GM23338 (cell line): ENCODE data around the gene CAMTA1. TPM values are rescaled to one million over a fixed set of nuclear protein-coding genes. Genes with fewer than 3 reads are reported as not detected.

ENCODE experiments used
- ATAC-seq: fragments of 200-7000 bp; cut with Tn5 transposase; 3 replicates; pipeline ENCODE4 v1.9.1; 2020
- DNase-seq: peaks from one replicate; pipeline ENCODE4 v3.0.0-alpha.2; 2015; ENCODE audit warnings: low spot score
- H2AFZ ChIP-seq: fragments of 200-600 bp; sonication (generic); 2 replicates; pipeline ENCODE4 v1.8.0; 2016; ENCODE audit warnings: antibody characterized with exemption, mild to moderate bottlenecking, moderate library complexity
- H3F3A ChIP-seq: fragments of 200-600 bp; sonication (generic); replicated peaks from 2 replicates; pipeline ENCODE4 v1.8.0; 2017; ENCODE audit warnings: antibody characterized with exemption, mixed run types, low read depth
- H3K27ac ChIP-seq: fragments of 200-600 bp; sonication (generic); 2 replicates; pipeline ENCODE4 v1.6.1; 2016; ENCODE audit warnings: low read depth
- H3K27me3 ChIP-seq: fragments of 200-600 bp; sonication (generic); 2 replicates; pipeline ENCODE4 v1.8.0; 2016; ENCODE audit warnings: mild to moderate bottlenecking, mixed run types, moderate library complexity; ENCODE audit not compliant: insufficient read depth
- H3K36me3 ChIP-seq: fragments of 200-600 bp; sonication (generic); 2 replicates; pipeline ENCODE4 v1.8.0; 2016; ENCODE audit warnings: mild to moderate bottlenecking; ENCODE audit not compliant: insufficient read depth
- H3K4me1 ChIP-seq: fragments of 200-600 bp; sonication (generic); 2 replicates; pipeline ENCODE4 v1.8.0; 2016; ENCODE audit warnings: mild to moderate bottlenecking, moderate library complexity; ENCODE audit not compliant: insufficient read depth
- H3K4me2 ChIP-seq: fragments of 200-600 bp; sonication (generic); 2 replicates; pipeline ENCODE4 v1.7.1; 2017; ENCODE audit warnings: mixed run types
- H3K4me3 ChIP-seq: fragments of 200-600 bp; sonication (generic); 2 replicates; pipeline ENCODE4 v1.6.1; 2016; ENCODE audit warnings: mixed run types
- H3K79me2 ChIP-seq: fragments of 200-600 bp; sonication (generic); replicated peaks from 2 replicates; pipeline ENCODE4 v1.8.0; 2017; ENCODE audit warnings: mild to moderate bottlenecking; ENCODE audit not compliant: insufficient read depth
- H3K9me2 ChIP-seq: fragments of 200-600 bp; sonication (generic); 2 replicates; pipeline ENCODE4 v1.8.0; 2017; ENCODE audit not compliant: insufficient read depth
- H4K20me1 ChIP-seq: fragments of 200-600 bp; sonication (generic); replicated peaks from 2 replicates; pipeline ENCODE4 v1.8.0; 2017; ENCODE audit warnings: mild to moderate bottlenecking; ENCODE audit not compliant: insufficient read depth
- H3K27ac Mint-ChIP-seq: 2 replicates; pipeline ENCODE4 v1.8.0; 2020; ENCODE audit warnings: inconsistent platforms, mild to moderate bottlenecking, moderate library complexity, mixed read lengths
- H3K27me3 Mint-ChIP-seq: 3 replicates; pipeline ENCODE4 v1.8.0; 2022; ENCODE audit warnings: low read depth, mild to moderate bottlenecking, moderate library complexity, mixed read lengths, inconsistent platforms; ENCODE audit not compliant: insufficient read depth, poor library complexity
- H3K36me3 Mint-ChIP-seq: 3 replicates; pipeline ENCODE4 v1.8.0; 2021; ENCODE audit warnings: low read depth, mild to moderate bottlenecking, inconsistent platforms, moderate library complexity, mixed read lengths
- H3K4me1 Mint-ChIP-seq: 3 replicates; pipeline ENCODE4 v1.8.0; 2020; ENCODE audit warnings: mild to moderate bottlenecking, inconsistent platforms, mixed read lengths
- H3K4me3 Mint-ChIP-seq: 3 replicates; pipeline ENCODE4 v1.8.0; 2021; ENCODE audit warnings: moderate library complexity, mild to moderate bottlenecking, inconsistent platforms, mixed read lengths
- H3K9me3 Mint-ChIP-seq: 3 replicates; pipeline ENCODE4 v1.8.0; 2020; ENCODE audit warnings: moderate library complexity, mild to moderate bottlenecking, inconsistent platforms, mixed read lengths
- CREB1 ChIP-seq: fragments of 250-450 bp; sonication (Bioruptor Pico); IDR thresholded peaks from 2 replicates; pipeline ENCODE4 v1.5.0; 2020; ENCODE audit warnings: low read depth, mild to moderate bottlenecking, moderate library complexity
- EZH2 ChIP-seq: fragments of 200-600 bp; sonication (generic); IDR thresholded peaks from one replicate; pipeline ENCODE4 v1.8.0; 2017; ENCODE audit warnings: antibody characterized with exemption, mild to moderate bottlenecking, low read depth; ENCODE audit not compliant: unreplicated experiment
- EZH2phosphoT487 ChIP-seq: fragments of 200-600 bp; sonication (generic); IDR thresholded peaks from one replicate; pipeline ENCODE4 v1.8.1; 2018; ENCODE audit warnings: antibody characterized with exemption; ENCODE audit not compliant: unreplicated experiment
- JUNB ChIP-seq: IDR thresholded peaks from one replicate; pipeline ENCODE4 v1.6.1; 2016; ENCODE audit warnings: antibody characterized with exemption; ENCODE audit not compliant: unreplicated experiment
- NANOG ChIP-seq: IDR thresholded peaks from 2 replicates; pipeline ENCODE4 v1.6.1; 2016; ENCODE audit warnings: antibody characterized with exemption, borderline replicate concordance
- POLR2AphosphoS5 ChIP-seq: IDR thresholded peaks from 2 replicates; pipeline ENCODE4 v1.6.1; 2016; ENCODE audit warnings: antibody characterized with exemption, low read depth
- STAT1 ChIP-seq: IDR thresholded peaks from one replicate; pipeline ENCODE4 v1.6.1; 2016; ENCODE audit warnings: antibody characterized with exemption; ENCODE audit not compliant: unreplicated experiment
- ZNF114 ChIP-seq: fragments of 250-450 bp; sonication (Bioruptor Pico); IDR thresholded peaks from 2 replicates; pipeline ENCODE4 v1.5.0; 2020; ENCODE audit warnings: mild to moderate bottlenecking, moderate library complexity
- ZNF331 ChIP-seq: fragments of 250-450 bp; sonication (Bioruptor Pico); IDR thresholded peaks from 2 replicates; pipeline ENCODE4 v1.5.0; 2020; ENCODE audit warnings: low read depth, mild to moderate bottlenecking, moderate library complexity
- polyA plus RNA-seq: library from polyadenylated mRNA; unstranded; fragments of >200 nt; fragmentation: Nextera tagmentation; extraction: Ambion mirVana; gene quantifications from 2 replicates; pipeline ENCODE4 v1.2.1, GENCODE V29; 2016
- total RNA-seq: library from RNA; depleted of rRNA; stranded (reverse); fragments of >200 nt; shearing (Covaris generic); gene quantifications from 2 replicates; pipeline ENCODE4 v1.2.3, GENCODE V29; 2014
- TF ChIP-seq, protein P1 (sequence below): IDR thresholded peaks from 2 replicates; pipeline ENCODE4 v1.6.1; 2016; ENCODE audit warnings: antibody characterized with exemption
- TF ChIP-seq, protein P2 (sequence below), 2 experiments: fragments of 200-600 bp in 1 of 2; sonication (generic) in 1 of 2; conservative IDR thresholded peaks; 2 replicates each; pipeline versions ENCODE4 v1.5.1 to v1.6.1; 2016 to 2017; ENCODE audit warnings: antibody characterized with exemption in 2 of 2, low read depth in 2 of 2, mild to moderate bottlenecking in 2 of 2, moderate library complexity in 1 of 2
- TF ChIP-seq, protein P3 (sequence below): fragments of 250-450 bp; sonication (Bioruptor Pico); IDR thresholded peaks from 2 replicates; pipeline ENCODE4 v1.5.0; 2020; ENCODE audit warnings: mild to moderate bottlenecking, moderate library complexity
- TF ChIP-seq, protein P4 (sequence below): IDR thresholded peaks from one replicate; pipeline ENCODE4 v1.6.1; 2018; ENCODE audit warnings: antibody characterized with exemption; ENCODE audit not compliant: unreplicated experiment

Gene CAMTA1
- total and polyA plus RNA-seq, 2 experiments from 2014 or later = 115 to 519 TPM

DNA sequence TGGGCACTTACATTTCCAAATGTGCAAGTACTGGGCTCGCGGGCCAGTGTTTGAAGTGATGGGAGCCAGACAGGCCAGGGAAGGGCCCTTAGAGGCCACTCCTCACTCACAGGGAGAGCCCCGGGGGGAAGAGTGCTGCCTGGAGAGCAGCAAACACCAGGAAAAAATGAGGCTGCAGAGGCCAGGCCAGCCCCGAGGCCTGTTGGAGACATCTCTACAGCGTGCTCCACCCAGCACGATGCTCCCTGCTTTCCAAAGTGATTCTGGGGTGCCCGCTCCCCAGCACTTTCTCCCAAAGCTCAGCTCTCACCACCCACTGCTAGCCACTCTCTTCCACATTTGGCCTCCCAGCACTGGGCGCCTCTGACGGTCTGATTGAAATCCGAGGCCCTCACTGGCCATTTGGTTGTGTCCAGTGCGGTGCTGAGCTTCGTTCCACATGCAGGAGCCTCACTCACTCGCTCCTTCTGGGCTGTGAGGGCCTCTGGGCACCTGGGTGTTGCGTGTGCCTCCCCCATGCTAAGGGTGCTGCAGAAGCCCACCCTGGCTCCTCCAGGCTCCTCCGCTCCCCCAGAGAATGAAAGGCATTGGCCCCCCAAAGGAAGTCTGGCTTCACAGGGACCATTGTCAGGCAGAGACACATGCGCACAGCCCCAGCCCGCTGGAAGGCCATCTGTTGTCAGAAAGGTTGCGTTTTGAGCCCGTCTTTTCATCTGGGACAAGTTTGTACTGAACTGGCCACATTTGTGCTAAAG, 600.4 kb downstream of the CAMTA1 start:
- no peak for ATAC-seq
- H2AFZ ChIP-seq = no peak overlapping the region; the same call in 1 of the 2 replicates
- H3K27ac ChIP-seq = no peak overlapping the region
- TF ChIP-seq, protein P1, sequence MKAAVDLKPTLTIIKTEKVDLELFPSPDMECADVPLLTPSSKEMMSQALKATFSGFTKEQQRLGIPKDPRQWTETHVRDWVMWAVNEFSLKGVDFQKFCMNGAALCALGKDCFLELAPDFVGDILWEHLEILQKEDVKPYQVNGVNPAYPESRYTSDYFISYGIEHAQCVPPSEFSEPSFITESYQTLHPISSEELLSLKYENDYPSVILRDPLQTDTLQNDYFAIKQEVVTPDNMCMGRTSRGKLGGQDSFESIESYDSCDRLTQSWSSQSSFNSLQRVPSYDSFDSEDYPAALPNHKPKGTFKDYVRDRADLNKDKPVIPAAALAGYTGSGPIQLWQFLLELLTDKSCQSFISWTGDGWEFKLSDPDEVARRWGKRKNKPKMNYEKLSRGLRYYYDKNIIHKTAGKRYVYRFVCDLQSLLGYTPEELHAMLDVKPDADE = no peak
- TF ChIP-seq, protein P2, sequence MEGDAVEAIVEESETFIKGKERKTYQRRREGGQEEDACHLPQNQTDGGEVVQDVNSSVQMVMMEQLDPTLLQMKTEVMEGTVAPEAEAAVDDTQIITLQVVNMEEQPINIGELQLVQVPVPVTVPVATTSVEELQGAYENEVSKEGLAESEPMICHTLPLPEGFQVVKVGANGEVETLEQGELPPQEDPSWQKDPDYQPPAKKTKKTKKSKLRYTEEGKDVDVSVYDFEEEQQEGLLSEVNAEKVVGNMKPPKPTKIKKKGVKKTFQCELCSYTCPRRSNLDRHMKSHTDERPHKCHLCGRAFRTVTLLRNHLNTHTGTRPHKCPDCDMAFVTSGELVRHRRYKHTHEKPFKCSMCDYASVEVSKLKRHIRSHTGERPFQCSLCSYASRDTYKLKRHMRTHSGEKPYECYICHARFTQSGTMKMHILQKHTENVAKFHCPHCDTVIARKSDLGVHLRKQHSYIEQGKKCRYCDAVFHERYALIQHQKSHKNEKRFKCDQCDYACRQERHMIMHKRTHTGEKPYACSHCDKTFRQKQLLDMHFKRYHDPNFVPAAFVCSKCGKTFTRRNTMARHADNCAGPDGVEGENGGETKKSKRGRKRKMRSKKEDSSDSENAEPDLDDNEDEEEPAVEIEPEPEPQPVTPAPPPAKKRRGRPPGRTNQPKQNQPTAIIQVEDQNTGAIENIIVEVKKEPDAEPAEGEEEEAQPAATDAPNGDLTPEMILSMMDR (conservative IDR thresholded peaks at IDR 0.05; ENCODE audit: low read depth in 2 of 2) = no peak
- TF ChIP-seq STAT1 (no peak), EZH2 (no peak), EZH2phosphoT487 (no peak), JUNB (no peak), POLR2AphosphoS5 (no peak), ZNF114 (CRISPR knock-in tag) (no peak), CREB1 (no peak), NANOG (no peak), ZNF331 (CRISPR knock-in tag) (no peak)
- TF ChIP-seq, protein P3, sequence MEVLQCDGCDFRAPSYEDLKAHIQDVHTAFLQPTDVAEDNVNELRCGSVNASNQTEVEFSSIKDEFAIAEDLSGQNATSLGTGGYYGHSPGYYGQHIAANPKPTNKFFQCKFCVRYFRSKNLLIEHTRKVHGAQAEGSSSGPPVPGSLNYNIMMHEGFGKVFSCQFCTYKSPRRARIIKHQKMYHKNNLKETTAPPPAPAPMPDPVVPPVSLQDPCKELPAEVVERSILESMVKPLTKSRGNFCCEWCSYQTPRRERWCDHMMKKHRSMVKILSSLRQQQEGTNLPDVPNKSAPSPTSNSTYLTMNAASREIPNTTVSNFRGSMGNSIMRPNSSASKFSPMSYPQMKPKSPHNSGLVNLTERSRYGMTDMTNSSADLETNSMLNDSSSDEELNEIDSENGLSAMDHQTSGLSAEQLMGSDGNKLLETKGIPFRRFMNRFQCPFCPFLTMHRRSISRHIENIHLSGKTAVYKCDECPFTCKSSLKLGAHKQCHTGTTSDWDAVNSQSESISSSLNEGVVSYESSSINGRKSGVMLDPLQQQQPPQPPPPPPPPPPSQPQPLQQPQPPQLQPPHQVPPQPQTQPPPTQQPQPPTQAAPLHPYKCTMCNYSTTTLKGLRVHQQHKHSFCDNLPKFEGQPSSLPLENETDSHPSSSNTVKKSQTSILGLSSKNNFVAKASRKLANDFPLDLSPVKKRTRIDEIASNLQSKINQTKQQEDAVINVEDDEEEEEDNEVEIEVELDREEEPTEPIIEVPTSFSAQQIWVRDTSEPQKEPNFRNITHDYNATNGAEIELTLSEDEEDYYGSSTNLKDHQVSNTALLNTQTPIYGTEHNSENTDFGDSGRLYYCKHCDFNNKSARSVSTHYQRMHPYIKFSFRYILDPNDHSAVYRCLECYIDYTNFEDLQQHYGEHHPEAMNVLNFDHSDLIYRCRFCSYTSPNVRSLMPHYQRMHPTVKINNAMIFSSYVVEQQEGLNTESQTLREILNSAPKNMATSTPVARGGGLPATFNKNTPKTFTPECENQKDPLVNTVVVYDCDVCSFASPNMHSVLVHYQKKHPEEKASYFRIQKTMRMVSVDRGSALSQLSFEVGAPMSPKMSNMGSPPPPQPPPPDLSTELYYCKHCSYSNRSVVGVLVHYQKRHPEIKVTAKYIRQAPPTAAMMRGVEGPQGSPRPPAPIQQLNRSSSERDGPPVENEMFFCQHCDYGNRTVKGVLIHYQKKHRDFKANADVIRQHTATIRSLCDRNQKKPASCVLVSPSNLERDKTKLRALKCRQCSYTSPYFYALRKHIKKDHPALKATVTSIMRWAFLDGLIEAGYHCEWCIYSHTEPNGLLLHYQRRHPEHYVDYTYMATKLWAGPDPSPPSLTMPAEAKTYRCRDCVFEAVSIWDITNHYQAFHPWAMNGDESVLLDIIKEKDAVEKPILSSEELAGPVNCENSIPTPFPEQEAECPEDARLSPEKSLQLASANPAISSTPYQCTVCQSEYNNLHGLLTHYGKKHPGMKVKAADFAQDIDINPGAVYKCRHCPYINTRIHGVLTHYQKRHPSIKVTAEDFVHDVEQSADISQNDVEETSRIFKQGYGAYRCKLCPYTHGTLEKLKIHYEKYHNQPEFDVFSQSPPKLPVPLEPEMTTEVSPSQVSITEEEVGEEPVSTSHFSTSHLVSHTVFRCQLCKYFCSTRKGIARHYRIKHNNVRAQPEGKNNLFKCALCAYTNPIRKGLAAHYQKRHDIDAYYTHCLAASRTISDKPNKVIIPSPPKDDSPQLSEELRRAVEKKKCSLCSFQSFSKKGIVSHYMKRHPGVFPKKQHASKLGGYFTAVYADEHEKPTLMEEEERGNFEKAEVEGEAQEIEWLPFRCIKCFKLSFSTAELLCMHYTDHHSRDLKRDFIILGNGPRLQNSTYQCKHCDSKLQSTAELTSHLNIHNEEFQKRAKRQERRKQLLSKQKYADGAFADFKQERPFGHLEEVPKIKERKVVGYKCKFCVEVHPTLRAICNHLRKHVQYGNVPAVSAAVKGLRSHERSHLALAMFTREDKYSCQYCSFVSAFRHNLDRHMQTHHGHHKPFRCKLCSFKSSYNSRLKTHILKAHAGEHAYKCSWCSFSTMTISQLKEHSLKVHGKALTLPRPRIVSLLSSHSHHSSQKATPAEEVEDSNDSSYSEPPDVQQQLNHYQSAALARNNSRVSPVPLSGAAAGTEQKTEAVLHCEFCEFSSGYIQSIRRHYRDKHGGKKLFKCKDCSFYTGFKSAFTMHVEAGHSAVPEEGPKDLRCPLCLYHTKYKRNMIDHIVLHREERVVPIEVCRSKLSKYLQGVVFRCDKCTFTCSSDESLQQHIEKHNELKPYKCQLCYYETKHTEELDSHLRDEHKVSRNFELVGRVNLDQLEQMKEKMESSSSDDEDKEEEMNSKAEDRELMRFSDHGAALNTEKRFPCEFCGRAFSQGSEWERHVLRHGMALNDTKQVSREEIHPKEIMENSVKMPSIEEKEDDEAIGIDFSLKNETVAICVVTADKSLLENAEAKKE (CRISPR knock-in tag) = no peak
- TF ChIP-seq, protein P4, sequence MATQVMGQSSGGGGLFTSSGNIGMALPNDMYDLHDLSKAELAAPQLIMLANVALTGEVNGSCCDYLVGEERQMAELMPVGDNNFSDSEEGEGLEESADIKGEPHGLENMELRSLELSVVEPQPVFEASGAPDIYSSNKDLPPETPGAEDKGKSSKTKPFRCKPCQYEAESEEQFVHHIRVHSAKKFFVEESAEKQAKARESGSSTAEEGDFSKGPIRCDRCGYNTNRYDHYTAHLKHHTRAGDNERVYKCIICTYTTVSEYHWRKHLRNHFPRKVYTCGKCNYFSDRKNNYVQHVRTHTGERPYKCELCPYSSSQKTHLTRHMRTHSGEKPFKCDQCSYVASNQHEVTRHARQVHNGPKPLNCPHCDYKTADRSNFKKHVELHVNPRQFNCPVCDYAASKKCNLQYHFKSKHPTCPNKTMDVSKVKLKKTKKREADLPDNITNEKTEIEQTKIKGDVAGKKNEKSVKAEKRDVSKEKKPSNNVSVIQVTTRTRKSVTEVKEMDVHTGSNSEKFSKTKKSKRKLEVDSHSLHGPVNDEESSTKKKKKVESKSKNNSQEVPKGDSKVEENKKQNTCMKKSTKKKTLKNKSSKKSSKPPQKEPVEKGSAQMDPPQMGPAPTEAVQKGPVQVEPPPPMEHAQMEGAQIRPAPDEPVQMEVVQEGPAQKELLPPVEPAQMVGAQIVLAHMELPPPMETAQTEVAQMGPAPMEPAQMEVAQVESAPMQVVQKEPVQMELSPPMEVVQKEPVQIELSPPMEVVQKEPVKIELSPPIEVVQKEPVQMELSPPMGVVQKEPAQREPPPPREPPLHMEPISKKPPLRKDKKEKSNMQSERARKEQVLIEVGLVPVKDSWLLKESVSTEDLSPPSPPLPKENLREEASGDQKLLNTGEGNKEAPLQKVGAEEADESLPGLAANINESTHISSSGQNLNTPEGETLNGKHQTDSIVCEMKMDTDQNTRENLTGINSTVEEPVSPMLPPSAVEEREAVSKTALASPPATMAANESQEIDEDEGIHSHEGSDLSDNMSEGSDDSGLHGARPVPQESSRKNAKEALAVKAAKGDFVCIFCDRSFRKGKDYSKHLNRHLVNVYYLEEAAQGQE = no peak
- Mint-ChIP-seq H3K4me1 (peaks cover 17% of the 10 kb centered on the region), H3K36me3 (no peaks in the 10 kb centered on the region), H3K27me3 (peaks cover 6% of the 10 kb centered on the region), H3K9me3 (no peaks in the 10 kb centered on the region; the same call in 2 of the 3 replicates), H3K4me3 (no peak overlapping the region), H3K27ac (no peak overlapping the region)
- H3K9me2 ChIP-seq = no peaks in the 10 kb centered on the region
- no peaks in the 10 kb centered on the region for H3K79me2 ChIP-seq
- H3F3A ChIP-seq = no peaks in the 10 kb centered on the region
- no peaks in the 10 kb centered on the region for H3K36me3 ChIP-seq
- no peak for DNase-seq
- H3K4me2 ChIP-seq = no peak overlapping the region
- H3K4me1 ChIP-seq = no peaks in the 10 kb centered on the region; the same call in 1 of the 2 replicates
- H4K20me1 ChIP-seq = no peaks in the 10 kb centered on the region
- H3K4me3 ChIP-seq = no peak overlapping the region
- H3K27me3 ChIP-seq = no peaks in the 10 kb centered on the region
